Measurements from ENCODE around the gene CHEK1. TPM values are rescaled to one million over a fixed set of nuclear protein-coding genes. Genes with fewer than 3 reads are reported as not detected.

Gene CHEK1
- total RNA-seq, 1 donor from 2014 or later: 52.7 TPM

DNA sequence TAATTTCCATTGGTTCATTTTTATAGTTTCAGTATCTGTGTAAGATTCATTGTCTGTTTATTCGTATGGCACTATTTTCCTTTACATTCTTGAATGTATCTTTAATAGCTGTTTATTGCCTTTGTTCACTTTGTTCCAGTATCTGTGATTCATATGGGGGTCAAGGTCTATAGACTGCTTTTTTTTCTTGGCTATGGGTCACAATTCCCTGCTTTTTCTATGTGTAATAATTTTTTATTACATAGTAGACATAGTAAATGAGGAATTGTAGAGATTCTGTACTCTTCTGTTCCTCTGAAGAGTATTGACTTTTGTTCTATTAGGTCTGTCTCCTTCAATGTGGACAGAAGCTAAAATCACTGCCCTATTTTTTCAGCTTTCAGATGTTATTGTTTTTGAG lies 45.2 kb downstream of the CHEK1 start:
- H3K9me3 Mint-ChIP-seq (ENCODE audit: low read depth): peaks cover 19% of the 10 kb centered on the region
- H3K4me1 Mint-ChIP-seq (ENCODE audit: low read depth): no peaks in the 10 kb centered on the region
- no peak for DNase-seq (ENCODE audit: low spot score, unreplicated experiment)
- peaks cover 25% of the 10 kb centered on the region for H3K36me3 Mint-ChIP-seq (ENCODE audit: insufficient read depth)
- H3K27me3 Mint-ChIP-seq: no peaks in the 10 kb centered on the region
- H3K4me3 Mint-ChIP-seq (ENCODE audit: low read depth): no peak overlapping the region
- no peak overlapping the region for H3K27ac Mint-ChIP-seq
- TF ChIP-seq, protein P1, sequence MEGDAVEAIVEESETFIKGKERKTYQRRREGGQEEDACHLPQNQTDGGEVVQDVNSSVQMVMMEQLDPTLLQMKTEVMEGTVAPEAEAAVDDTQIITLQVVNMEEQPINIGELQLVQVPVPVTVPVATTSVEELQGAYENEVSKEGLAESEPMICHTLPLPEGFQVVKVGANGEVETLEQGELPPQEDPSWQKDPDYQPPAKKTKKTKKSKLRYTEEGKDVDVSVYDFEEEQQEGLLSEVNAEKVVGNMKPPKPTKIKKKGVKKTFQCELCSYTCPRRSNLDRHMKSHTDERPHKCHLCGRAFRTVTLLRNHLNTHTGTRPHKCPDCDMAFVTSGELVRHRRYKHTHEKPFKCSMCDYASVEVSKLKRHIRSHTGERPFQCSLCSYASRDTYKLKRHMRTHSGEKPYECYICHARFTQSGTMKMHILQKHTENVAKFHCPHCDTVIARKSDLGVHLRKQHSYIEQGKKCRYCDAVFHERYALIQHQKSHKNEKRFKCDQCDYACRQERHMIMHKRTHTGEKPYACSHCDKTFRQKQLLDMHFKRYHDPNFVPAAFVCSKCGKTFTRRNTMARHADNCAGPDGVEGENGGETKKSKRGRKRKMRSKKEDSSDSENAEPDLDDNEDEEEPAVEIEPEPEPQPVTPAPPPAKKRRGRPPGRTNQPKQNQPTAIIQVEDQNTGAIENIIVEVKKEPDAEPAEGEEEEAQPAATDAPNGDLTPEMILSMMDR (IDR thresholded peaks at IDR 0.05; ENCODE audit: unreplicated experiment): no peak

DNA sequence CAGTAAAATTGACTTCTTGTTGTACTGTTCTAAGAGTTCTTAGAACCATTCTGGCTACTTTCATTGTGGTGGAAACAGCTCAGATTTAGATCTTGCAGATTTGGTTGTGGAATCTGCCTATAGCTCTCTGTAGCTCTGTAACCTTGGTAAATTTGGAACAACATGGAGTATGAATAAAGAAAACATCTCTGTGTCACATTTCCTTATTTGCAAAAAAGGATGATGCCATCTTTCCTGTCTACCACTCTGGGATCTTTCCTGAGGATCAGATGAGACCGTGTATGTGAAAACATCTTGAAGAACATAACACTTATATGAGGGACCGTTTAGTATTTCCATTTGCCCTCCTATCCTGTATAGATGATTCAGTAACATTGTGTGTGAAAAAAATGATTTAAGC lies 46.6 kb downstream of the CHEK1 start:
- Mint-ChIP-seq H3K27ac (no peak overlapping the region), H3K27me3 (no peaks in the 10 kb centered on the region), H3K4me3 (ENCODE audit: low read depth) (no peak overlapping the region), H3K36me3 (ENCODE audit: insufficient read depth) (peaks cover 15% of the 10 kb centered on the region), H3K4me1 (ENCODE audit: low read depth) (no peaks in the 10 kb centered on the region), H3K9me3 (ENCODE audit: low read depth) (peaks cover 8% of the 10 kb centered on the region)
- DNase-seq (ENCODE audit: low spot score, unreplicated experiment): no peak
- TF ChIP-seq, protein P1 (IDR thresholded peaks at IDR 0.05; ENCODE audit: unreplicated experiment): no peak

DNA sequence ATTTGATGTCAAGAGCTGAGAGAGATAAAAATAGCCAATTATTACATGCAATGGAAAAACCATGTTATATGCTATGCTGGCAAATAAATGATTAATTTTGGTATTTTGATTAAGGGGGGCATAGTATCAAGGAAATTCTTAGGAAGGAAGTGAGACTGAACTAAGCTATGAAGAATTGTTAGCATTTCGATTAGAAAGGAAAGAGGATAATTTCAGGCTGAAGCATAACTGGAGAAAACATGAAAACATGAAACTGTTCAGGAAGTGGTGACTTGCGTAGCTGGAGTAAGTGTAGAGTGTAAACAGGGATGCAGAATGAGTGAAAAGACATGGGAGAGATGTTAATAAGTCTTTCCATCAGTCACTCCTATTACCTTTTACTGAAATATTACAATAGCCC lies 49.2 kb downstream of the CHEK1 start:
- Mint-ChIP-seq H3K4me3 (ENCODE audit: low read depth) (no peak overlapping the region), H3K4me1 (ENCODE audit: low read depth) (no peaks in the 10 kb centered on the region), H3K27ac (no peak overlapping the region), H3K36me3 (ENCODE audit: insufficient read depth) (peaks cover 14% of the 10 kb centered on the region), H3K9me3 (ENCODE audit: low read depth) (no peaks in the 10 kb centered on the region), H3K27me3 (no peaks in the 10 kb centered on the region)
- TF ChIP-seq, protein P1 (IDR thresholded peaks at IDR 0.05; ENCODE audit: unreplicated experiment): no peak
- no peak for DNase-seq (ENCODE audit: low spot score, unreplicated experiment)

DNA sequence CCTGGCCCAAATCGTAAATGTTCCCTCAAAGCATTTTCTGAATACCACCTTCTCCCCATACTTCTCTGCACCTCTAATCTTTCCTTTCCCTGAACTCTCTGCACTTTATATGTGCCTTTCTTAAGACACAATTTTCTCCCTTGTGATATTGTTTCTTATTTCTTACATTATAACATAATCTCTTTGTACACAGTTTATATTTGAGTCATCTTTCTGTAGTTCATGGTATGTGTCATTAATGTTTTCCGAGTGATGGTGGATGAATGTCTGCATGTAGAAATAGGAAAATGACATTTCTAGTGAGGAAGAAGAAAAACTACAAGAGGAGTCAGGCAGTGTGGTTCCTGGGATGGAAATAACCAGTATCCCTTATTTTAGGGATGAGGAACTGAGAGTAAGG lies 50.2 kb downstream of the CHEK1 start:
- no peak overlapping the region for H3K4me3 Mint-ChIP-seq (ENCODE audit: low read depth)
- H3K27me3 Mint-ChIP-seq: no peaks in the 10 kb centered on the region
- peaks cover 13% of the 10 kb centered on the region for H3K36me3 Mint-ChIP-seq (ENCODE audit: insufficient read depth)
- H3K27ac Mint-ChIP-seq: no peak overlapping the region
- DNase-seq (ENCODE audit: low spot score, unreplicated experiment): no peak
- H3K9me3 Mint-ChIP-seq (ENCODE audit: low read depth): no peaks in the 10 kb centered on the region
- H3K4me1 Mint-ChIP-seq (ENCODE audit: low read depth): peaks cover 2% of the 10 kb centered on the region
- TF ChIP-seq, protein P1 (IDR thresholded peaks at IDR 0.05; ENCODE audit: unreplicated experiment): no peak

DNA sequence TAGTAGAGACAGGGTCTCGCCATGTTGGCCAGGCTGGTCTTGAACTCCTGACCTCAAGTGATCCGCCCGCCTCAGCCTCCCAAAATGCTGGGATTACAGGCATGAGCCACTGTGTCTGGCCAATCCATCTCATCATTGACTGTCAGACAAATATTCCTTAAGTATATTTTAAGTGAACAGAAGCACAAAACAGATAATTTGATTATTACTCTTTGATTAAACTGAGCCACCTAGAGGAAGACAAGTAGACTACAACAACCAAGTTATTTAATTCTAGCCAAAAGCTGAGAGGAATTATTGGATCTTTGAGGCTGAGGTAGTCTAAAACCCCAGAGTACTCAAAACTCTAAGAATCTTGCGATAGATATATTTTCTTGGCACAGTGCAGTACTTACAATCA lies 54.4 kb downstream of the CHEK1 start:
- DNase-seq (ENCODE audit: low spot score, unreplicated experiment): no peak
- peaks cover 3% of the 10 kb centered on the region for H3K27me3 Mint-ChIP-seq
- H3K36me3 Mint-ChIP-seq (ENCODE audit: insufficient read depth): peaks cover 13% of the 10 kb centered on the region
- TF ChIP-seq, protein P1 (IDR thresholded peaks at IDR 0.05; ENCODE audit: unreplicated experiment): peak; percentile 32
- no peak overlapping the region for H3K4me3 Mint-ChIP-seq (ENCODE audit: low read depth)
- H3K27ac Mint-ChIP-seq: no peak overlapping the region
- no peaks in the 10 kb centered on the region for H3K9me3 Mint-ChIP-seq (ENCODE audit: low read depth)
- H3K4me1 Mint-ChIP-seq (ENCODE audit: low read depth): peaks cover 16% of the 10 kb centered on the region

Data from progenitor cell of endocrine pancreas (in vitro differentiated cells).